ENCODE results near the gene SLC7A1. TPM values are rescaled to one million over a fixed set of nuclear protein-coding genes. Genes with fewer than 3 reads are reported as not detected.
A peak's percentile ranks its signal among the peaks of the same experiment; 100 is the strongest.

Gene SLC7A1
- total and polyA plus RNA-seq, 2 of the 13 experiments (the other 11 are each of a cell fraction or from before 2014, with no cell fraction given): 14.5 to 15.3 TPM

DNA sequence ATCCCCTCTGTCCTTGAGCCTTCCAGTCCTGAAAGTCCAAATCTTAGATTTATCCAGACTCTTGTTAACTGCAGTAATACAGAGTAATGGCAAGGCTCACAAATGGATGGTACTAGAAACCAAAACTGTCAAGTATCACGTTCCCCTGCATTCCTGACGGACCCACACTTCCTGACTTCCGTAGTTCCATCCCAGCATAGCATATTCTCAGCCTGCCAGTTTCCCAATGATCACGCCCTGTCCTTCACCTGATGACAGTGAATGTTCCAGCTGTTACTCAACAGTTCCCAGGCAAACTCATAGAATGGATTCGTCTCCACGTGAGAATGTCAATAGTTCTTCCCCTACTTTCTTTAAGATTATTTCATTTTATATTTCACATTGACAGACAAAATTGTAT is 33.6 kb downstream of the SLC7A1 start (continued):
- TF ChIP-seq, protein P1, sequence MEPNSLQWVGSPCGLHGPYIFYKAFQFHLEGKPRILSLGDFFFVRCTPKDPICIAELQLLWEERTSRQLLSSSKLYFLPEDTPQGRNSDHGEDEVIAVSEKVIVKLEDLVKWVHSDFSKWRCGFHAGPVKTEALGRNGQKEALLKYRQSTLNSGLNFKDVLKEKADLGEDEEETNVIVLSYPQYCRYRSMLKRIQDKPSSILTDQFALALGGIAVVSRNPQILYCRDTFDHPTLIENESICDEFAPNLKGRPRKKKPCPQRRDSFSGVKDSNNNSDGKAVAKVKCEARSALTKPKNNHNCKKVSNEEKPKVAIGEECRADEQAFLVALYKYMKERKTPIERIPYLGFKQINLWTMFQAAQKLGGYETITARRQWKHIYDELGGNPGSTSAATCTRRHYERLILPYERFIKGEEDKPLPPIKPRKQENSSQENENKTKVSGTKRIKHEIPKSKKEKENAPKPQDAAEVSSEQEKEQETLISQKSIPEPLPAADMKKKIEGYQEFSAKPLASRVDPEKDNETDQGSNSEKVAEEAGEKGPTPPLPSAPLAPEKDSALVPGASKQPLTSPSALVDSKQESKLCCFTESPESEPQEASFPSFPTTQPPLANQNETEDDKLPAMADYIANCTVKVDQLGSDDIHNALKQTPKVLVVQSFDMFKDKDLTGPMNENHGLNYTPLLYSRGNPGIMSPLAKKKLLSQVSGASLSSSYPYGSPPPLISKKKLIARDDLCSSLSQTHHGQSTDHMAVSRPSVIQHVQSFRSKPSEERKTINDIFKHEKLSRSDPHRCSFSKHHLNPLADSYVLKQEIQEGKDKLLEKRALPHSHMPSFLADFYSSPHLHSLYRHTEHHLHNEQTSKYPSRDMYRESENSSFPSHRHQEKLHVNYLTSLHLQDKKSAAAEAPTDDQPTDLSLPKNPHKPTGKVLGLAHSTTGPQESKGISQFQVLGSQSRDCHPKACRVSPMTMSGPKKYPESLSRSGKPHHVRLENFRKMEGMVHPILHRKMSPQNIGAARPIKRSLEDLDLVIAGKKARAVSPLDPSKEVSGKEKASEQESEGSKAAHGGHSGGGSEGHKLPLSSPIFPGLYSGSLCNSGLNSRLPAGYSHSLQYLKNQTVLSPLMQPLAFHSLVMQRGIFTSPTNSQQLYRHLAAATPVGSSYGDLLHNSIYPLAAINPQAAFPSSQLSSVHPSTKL (CRISPR knock-in tag; IDR thresholded peaks at IDR 0.05): 0 out of 2 replicates have a peak, but pooled peaks have one; percentile 11
- TF ChIP-seq TBX3 (IDR thresholded peaks at IDR 0.05; ENCODE audit: borderline replicate concordance) (no peak), ZMYM2 (CRISPR knock-in tag; IDR thresholded peaks at IDR 0.05) (no peak), ZNF558 (CRISPR knock-in tag; IDR thresholded peaks at IDR 0.05; ENCODE audit: borderline replicate concordance) (no peak), ZBTB1 (CRISPR knock-in tag; IDR thresholded peaks at IDR 0.05; ENCODE audit: borderline replicate concordance) (no peak), RXRB (CRISPR knock-in tag; IDR thresholded peaks at IDR 0.05; ENCODE audit: borderline replicate concordance) (0 out of 2 replicates have a peak, but pooled peaks have one; percentile 9), RFX5 (IDR thresholded peaks at IDR 0.05; ENCODE audit: low read depth, low read length) (peak; percentile 56; the same call in 1 of the 2 replicates), KLF16 (CRISPR knock-in tag; IDR thresholded peaks at IDR 0.05) (no peak), CEBPB (IDR thresholded peaks at IDR 0.05; ENCODE audit: borderline replicate concordance, low read depth, low read length) (peak; percentile 41; the same call in 1 of the 2 replicates), POGZ (CRISPR knock-in tag; IDR thresholded peaks at IDR 0.05) (no peak), TEAD3 (CRISPR knock-in tag; optimal IDR thresholded peaks at IDR 0.05; ENCODE audit: borderline replicate concordance) (peak; percentile 25), SMARCE1 (IDR thresholded peaks at IDR 0.05; ENCODE audit: borderline replicate concordance) (no peak), ZBTB8A (CRISPR knock-in tag; IDR thresholded peaks at IDR 0.05; ENCODE audit: borderline replicate concordance, low read depth) (no peak), SAP130 (CRISPR knock-in tag; IDR thresholded peaks at IDR 0.05; ENCODE audit: low read depth) (peak; percentile 38; the same call in 1 of the 2 replicates)
- TF ChIP-seq, protein P2, sequence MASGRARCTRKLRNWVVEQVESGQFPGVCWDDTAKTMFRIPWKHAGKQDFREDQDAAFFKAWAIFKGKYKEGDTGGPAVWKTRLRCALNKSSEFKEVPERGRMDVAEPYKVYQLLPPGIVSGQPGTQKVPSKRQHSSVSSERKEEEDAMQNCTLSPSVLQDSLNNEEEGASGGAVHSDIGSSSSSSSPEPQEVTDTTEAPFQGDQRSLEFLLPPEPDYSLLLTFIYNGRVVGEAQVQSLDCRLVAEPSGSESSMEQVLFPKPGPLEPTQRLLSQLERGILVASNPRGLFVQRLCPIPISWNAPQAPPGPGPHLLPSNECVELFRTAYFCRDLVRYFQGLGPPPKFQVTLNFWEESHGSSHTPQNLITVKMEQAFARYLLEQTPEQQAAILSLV (CRISPR knock-in tag; IDR thresholded peaks at IDR 0.05; ENCODE audit: borderline replicate concordance): no peak
- TF ChIP-seq, protein P3, sequence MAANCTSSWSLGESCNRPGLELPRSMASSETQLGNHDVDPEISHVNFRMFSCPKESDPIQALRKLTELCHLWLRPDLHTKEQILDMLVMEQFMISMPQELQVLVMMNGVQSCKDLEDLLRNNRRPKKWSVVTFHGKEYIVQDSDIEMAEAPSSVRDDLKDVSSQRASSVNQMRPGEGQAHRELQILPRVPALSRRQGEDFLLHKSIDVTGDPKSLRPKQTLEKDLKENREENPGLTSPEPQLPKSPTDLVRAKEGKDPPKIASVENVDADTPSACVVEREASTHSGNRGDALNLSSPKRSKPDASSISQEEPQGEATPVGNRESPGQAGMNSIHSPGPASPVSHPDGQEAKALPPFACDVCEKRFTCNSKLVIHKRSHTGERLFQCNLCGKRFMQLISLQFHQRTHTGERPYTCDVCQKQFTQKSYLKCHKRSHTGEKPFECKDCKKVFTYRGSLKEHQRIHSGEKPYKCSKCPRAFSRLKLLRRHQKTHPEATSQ (CRISPR knock-in tag; IDR thresholded peaks at IDR 0.05; ENCODE audit: borderline replicate concordance): no peak
- TF ChIP-seq, protein P4, sequence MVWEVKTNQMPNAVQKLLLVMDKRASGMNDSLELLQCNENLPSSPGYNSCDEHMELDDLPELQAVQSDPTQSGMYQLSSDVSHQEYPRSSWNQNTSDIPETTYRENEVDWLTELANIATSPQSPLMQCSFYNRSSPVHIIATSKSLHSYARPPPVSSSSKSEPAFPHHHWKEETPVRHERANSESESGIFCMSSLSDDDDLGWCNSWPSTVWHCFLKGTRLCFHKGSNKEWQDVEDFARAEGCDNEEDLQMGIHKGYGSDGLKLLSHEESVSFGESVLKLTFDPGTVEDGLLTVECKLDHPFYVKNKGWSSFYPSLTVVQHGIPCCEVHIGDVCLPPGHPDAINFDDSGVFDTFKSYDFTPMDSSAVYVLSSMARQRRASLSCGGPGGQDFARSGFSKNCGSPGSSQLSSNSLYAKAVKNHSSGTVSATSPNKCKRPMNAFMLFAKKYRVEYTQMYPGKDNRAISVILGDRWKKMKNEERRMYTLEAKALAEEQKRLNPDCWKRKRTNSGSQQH (CRISPR knock-in tag; IDR thresholded peaks at IDR 0.05; ENCODE audit: low read depth): no peak
- TF ChIP-seq, protein P5, sequence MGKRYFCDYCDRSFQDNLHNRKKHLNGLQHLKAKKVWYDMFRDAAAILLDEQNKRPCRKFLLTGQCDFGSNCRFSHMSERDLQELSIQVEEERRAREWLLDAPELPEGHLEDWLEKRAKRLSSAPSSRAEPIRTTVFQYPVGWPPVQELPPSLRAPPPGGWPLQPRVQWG (CRISPR knock-in tag; IDR thresholded peaks at IDR 0.05; ENCODE audit: borderline replicate concordance, low read depth): no peak
- TF ChIP-seq, protein P6, sequence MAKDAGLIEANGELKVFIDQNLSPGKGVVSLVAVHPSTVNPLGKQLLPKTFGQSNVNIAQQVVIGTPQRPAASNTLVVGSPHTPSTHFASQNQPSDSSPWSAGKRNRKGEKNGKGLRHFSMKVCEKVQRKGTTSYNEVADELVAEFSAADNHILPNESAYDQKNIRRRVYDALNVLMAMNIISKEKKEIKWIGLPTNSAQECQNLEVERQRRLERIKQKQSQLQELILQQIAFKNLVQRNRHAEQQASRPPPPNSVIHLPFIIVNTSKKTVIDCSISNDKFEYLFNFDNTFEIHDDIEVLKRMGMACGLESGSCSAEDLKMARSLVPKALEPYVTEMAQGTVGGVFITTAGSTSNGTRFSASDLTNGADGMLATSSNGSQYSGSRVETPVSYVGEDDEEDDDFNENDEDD (CRISPR knock-in tag; IDR thresholded peaks at IDR 0.05; ENCODE audit: borderline replicate concordance): no peak
- TF ChIP-seq, protein P7, sequence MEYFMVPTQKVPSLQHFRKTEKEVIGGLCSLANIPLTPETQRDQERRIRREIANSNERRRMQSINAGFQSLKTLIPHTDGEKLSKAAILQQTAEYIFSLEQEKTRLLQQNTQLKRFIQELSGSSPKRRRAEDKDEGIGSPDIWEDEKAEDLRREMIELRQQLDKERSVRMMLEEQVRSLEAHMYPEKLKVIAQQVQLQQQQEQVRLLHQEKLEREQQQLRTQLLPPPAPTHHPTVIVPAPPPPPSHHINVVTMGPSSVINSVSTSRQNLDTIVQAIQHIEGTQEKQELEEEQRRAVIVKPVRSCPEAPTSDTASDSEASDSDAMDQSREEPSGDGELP (IDR thresholded peaks at IDR 0.05; ENCODE audit: borderline replicate concordance, low read depth): peak; percentile 41; the same call in 1 of the 2 replicates
